Thoracic aorta (tissue), 2 donors: ENCODE measurements around the gene TEX44. TPM values are rescaled to one million over a fixed set of nuclear protein-coding genes. Genes with fewer than 3 reads are reported as not detected.

ENCODE experiments used
- ATAC-seq: fragments of 150-250 bp; one replicate; pipeline ENCODE4 v1.8.0; 2017; ENCODE audit warnings: low read depth; ENCODE audit not compliant: insufficient number of reproducible peaks, low FRiP score
- DNase-seq: peaks from one replicate; pipeline ENCODE4 v3.0.0-alpha.2; 2020; ENCODE audit warnings: low spot score
- H3K27ac ChIP-seq, 2 donors: fragments of 200-600 bp; sonication (generic); 1 replicate in 1 of 2; 2 replicates in 1 of 2; pipeline ENCODE4 v1.5.1; 2016; ENCODE audit warnings: mild to moderate bottlenecking in 2 of 2, moderate library complexity in 2 of 2
- H3K27me3 ChIP-seq: fragments of 200-600 bp; sonication (generic); replicated peaks from 2 replicates; pipeline ENCODE4 v1.6.0; 2016; ENCODE audit warnings: mild to moderate bottlenecking; ENCODE audit not compliant: insufficient read depth
- H3K36me3 ChIP-seq: fragments of 200-600 bp; sonication (generic); one replicate; pipeline ENCODE4 v1.5.1; 2016
- H3K4me1 ChIP-seq, 2 donors: fragments of 200-600 bp; sonication (generic); 1 replicate in 1 of 2; 2 replicates in 1 of 2; pipeline versions ENCODE4 v1.5.1 to v1.6.0; 2016; ENCODE audit warnings: low read depth in 2 of 2, mild to moderate bottlenecking in 1 of 2; ENCODE audit not compliant: control insufficient read depth in 1 of 2
- H3K4me3 ChIP-seq: fragments of 200-600 bp; sonication (generic); 2 replicates; pipeline ENCODE4 v1.5.1; 2016; ENCODE audit warnings: mild to moderate bottlenecking
- H3K9me3 ChIP-seq: fragments of 200-600 bp; sonication (generic); 2 replicates; pipeline ENCODE4 v1.5.1; 2016
- CTCF ChIP-seq: fragments of 200-600 bp; sonication (generic); IDR thresholded peaks from one replicate; pipeline ENCODE4 v1.5.1; 2019; ENCODE audit warnings: antibody characterized with exemption
- total RNA-seq, 2 donors: library from RNA; depleted of rRNA; stranded (reverse); fragments of >200 nt; gene quantifications; one replicate each; pipeline versions ENCODE4 v1.1.0 to v1.2.3, GENCODE V29; 2016

The TEX44 gene
- not detected for total RNA-seq

GRCh38 chr2:231592636-231593145, at the start of gene TEX44:
Gene TEX44 (plus strand): TSS chr2:231592864. CDS start chr2:231592952, 88 bp downstream.
- Histone ChIP-seq H3K27ac (no peak within 1 kb of the TSS), H3K4me1 (peaks cover 7 to 10% of the 10 kb centered on the region in 2 donors), H3K9me3 (no peaks in the 10 kb centered on the region), H3K36me3 (no peaks in the 10 kb centered on the region), H3K27me3 (no peaks in the 10 kb centered on the region), H3K4me3 (no peak within 1 kb of the TSS)
- no peak for DNase-seq
- no peak for ATAC-seq
- TF ChIP-seq CTCF, result no peak

- ATAC-seq (no peak), DNase-seq (no peak)
- Histone ChIP-seq H3K27me3 (no peaks in the 10 kb centered on the region), H3K9me3 (no peaks in the 10 kb centered on the region), H3K4me1 (peaks cover 0 to 17% of the 10 kb centered on the region in 2 donors), H3K27ac (no peak overlapping the region), H3K4me3 (no peak overlapping the region), H3K36me3 (no peaks in the 10 kb centered on the region)
- no peak for TF ChIP-seq CTCF
These were observed 47.4 kb upstream of the TEX44 start for GRCh38 chr2:231545105-231545902.

DNA sequence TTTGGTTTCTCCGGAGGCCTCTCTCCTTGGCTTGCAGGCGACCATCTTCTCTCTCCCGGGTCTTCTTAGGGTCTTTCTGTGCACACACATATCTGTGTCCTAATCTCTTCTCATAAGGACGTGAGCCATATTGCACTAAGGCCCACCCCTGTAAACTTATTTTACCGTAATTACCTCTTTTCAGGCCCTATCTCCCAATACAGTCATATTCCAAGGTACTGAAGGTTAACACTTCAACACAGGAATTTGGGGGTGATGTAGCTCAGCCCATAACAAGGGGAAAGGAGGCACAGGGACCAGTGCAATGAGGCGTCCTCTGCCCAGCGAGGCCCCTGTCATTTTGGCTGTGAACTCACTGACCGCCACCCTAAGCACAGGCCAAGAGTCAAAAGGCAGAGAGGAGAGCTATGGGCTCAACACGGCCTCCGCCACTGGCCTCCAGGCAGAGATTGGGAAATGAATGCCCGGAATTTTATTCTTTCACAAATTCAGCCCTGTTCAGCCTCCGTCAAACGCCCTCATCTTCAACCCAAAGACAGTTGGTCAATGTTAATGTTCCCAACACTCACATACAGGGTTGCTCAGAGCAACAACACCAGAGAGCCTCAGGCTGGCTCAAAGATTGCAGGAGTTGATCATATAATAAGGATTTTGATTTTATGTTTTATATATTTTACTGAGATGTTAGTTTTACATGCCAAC, 46.5 kb upstream of the TEX44 start:
- H3K9me3 ChIP-seq, result no peaks in the 10 kb centered on the region
- ATAC-seq (no peak), DNase-seq (no peak)
- H3K4me1 ChIP-seq, result peaks cover 0 to 15% of the 10 kb centered on the region in 2 donors
- H3K4me3 ChIP-seq, result no peak overlapping the region
- no peak overlapping the region for H3K27ac ChIP-seq
- H3K27me3 ChIP-seq, result no peaks in the 10 kb centered on the region
- H3K36me3 ChIP-seq, result no peaks in the 10 kb centered on the region
- TF ChIP-seq CTCF, result no peak

GRCh38 chr2:231547315-231548110, 45.2 kb upstream of the TEX44 start:
- TF ChIP-seq CTCF, result no peak
- no peak for ATAC-seq
- no peaks in the 10 kb centered on the region for H3K27me3 ChIP-seq

DNA sequence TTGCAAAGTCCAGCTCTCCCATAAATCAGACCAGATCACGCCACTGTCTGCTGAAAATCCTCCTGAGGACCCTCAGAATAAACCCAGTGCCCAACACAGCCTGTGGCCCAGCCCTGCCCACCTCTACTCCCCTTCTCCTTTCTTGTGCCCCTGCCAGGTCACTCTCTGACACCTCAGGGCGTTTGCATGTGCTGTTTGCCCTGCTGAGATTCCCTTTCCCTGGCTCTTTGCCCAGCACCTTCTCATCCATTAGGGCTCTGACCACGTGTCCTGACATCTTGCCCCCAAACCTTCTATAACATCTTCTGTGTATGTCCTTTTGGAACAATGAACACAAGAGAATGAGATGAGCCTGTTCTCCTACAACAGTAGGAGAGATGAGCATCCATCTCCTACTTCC, 43.9 kb upstream of the TEX44 start:
- Histone ChIP-seq H3K4me1 (no peaks in the 10 kb centered on the region), H3K27me3 (no peaks in the 10 kb centered on the region), H3K27ac (no peak overlapping the region), H3K9me3 (peaks cover 12% of the 10 kb centered on the region), H3K36me3 (no peaks in the 10 kb centered on the region), H3K4me3 (no peak overlapping the region)
- TF ChIP-seq CTCF, result no peak
- no peak for DNase-seq
- ATAC-seq, result no peak

More at GRCh38 chr2:231547315-231548110, 45.2 kb upstream of the TEX44 start:
- no peak for DNase-seq
- Histone ChIP-seq H3K27ac (no peak overlapping the region), H3K9me3 (peaks cover 3% of the 10 kb centered on the region), H3K4me3 (no peak overlapping the region), H3K36me3 (no peaks in the 10 kb centered on the region), H3K4me1 (peaks cover 0 to 1% of the 10 kb centered on the region in 2 donors)
